ENCODE data around the gene CNTNAP2. TPM values are rescaled to one million over a fixed set of nuclear protein-coding genes. Genes with fewer than 3 reads are reported as not detected.

The CNTNAP2 gene
- total RNA-seq, 1 donor from 2014 or later, result 0.59 TPM

- no peaks in the 10 kb centered on the region for H3K4me1 ChIP-seq
- TF ChIP-seq, protein P1, sequence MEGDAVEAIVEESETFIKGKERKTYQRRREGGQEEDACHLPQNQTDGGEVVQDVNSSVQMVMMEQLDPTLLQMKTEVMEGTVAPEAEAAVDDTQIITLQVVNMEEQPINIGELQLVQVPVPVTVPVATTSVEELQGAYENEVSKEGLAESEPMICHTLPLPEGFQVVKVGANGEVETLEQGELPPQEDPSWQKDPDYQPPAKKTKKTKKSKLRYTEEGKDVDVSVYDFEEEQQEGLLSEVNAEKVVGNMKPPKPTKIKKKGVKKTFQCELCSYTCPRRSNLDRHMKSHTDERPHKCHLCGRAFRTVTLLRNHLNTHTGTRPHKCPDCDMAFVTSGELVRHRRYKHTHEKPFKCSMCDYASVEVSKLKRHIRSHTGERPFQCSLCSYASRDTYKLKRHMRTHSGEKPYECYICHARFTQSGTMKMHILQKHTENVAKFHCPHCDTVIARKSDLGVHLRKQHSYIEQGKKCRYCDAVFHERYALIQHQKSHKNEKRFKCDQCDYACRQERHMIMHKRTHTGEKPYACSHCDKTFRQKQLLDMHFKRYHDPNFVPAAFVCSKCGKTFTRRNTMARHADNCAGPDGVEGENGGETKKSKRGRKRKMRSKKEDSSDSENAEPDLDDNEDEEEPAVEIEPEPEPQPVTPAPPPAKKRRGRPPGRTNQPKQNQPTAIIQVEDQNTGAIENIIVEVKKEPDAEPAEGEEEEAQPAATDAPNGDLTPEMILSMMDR (IDR thresholded peaks at IDR 0.05), result no peak
- no peaks in the 10 kb centered on the region for H3K9me3 ChIP-seq
- no peak overlapping the region for H3K27ac ChIP-seq
- ATAC-seq (no peak), DNase-seq (no peak)
- no peaks in the 10 kb centered on the region for H3K27me3 ChIP-seq (ENCODE audit: low read depth)
- intact Hi-C loops (cut with DNase I), result no loop called here
- H3K36me3 ChIP-seq, result no peaks in the 10 kb centered on the region
- no peak overlapping the region for H3K4me3 ChIP-seq
Observed at GRCh38 chr7:147044941-147045340, 928.3 kb downstream of the CNTNAP2 start.

GRCh38 chr7:147047696-147048095 is 931.1 kb downstream of the CNTNAP2 start:
- Histone ChIP-seq H3K27me3 (ENCODE audit: low read depth) (no peaks in the 10 kb centered on the region), H3K27ac (no peak overlapping the region), H3K9me3 (no peaks in the 10 kb centered on the region), H3K4me1 (no peaks in the 10 kb centered on the region), H3K4me3 (no peak overlapping the region), H3K36me3 (no peaks in the 10 kb centered on the region)
- TF ChIP-seq, protein P1 (IDR thresholded peaks at IDR 0.05), result no peak
- ATAC-seq, result no peak
- no peak for DNase-seq
- intact Hi-C loops (cut with DNase I), result no loop called here

DNA sequence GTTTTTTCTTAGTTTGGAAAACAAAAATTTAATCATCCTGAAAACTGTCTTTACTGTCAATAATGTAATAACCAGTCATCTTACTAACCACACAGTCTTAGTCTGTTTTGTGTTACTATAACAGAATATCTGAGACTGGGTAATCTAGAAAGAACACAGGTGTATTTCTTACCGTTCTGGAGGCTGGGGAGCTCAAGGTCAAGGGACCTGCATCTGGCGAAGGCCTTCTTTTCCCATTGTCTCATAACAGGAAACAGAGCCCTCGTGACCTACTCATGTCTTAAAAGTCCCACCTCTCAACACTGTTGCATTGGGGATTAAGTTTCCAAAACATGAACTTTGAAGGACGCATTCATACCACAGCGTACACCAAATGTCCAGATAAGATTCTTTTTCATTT is 932.3 kb downstream of the CNTNAP2 start:
- intact Hi-C loops (cut with DNase I), result no loop called here
- ATAC-seq, result no peak

DNA sequence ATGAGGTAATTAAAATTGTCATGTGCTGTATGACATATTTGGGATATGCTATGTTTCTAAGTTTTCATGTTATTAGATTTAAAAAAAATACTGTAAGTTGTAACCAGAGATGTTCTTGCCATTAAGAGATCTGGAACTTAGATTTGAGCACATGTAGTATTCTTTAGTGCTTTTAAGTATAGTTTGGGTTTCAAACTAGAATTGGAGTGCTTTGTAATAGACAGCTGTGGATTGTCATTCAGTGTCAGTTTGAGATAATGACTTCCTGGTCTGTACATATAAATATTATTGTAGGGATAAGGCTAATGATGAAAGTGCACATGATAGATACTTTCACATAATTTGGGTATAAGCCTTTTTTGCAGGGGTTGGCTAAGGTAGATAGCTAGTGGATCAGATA is 936.2 kb downstream of the CNTNAP2 start:
- Histone ChIP-seq H3K27ac (no peak overlapping the region), H3K27me3 (ENCODE audit: low read depth) (no peaks in the 10 kb centered on the region), H3K4me1 (no peaks in the 10 kb centered on the region), H3K9me3 (no peaks in the 10 kb centered on the region), H3K4me3 (no peak overlapping the region), H3K36me3 (no peaks in the 10 kb centered on the region)
- DNase-seq, result no peak
- TF ChIP-seq, protein P1 (IDR thresholded peaks at IDR 0.05), result no peak
- intact Hi-C loops (cut with DNase I), result no loop called here
- ATAC-seq, result no peak

More for the DNA sequence above, 932.3 kb downstream of the CNTNAP2 start:
- no peak for DNase-seq
- Histone ChIP-seq H3K9me3 (no peaks in the 10 kb centered on the region), H3K36me3 (no peaks in the 10 kb centered on the region), H3K27ac (no peak overlapping the region), H3K4me3 (no peak overlapping the region), H3K4me1 (no peaks in the 10 kb centered on the region), H3K27me3 (ENCODE audit: low read depth) (no peaks in the 10 kb centered on the region)
- TF ChIP-seq, protein P1 (IDR thresholded peaks at IDR 0.05), result no peak

- no peaks in the 10 kb centered on the region for H3K36me3 ChIP-seq
- H3K9me3 ChIP-seq, result no peaks in the 10 kb centered on the region
- DNase-seq (no peak), ATAC-seq (no peak)
- H3K4me3 ChIP-seq, result no peak overlapping the region
- TF ChIP-seq, protein P1 (IDR thresholded peaks at IDR 0.05), result no peak
- H3K4me1 ChIP-seq, result no peaks in the 10 kb centered on the region
- no peaks in the 10 kb centered on the region for H3K27me3 ChIP-seq (ENCODE audit: low read depth)
- no peak overlapping the region for H3K27ac ChIP-seq
- intact Hi-C loops (cut with DNase I), result no loop called here
Observed at GRCh38 chr7:147053746-147054145, 937.1 kb downstream of the CNTNAP2 start.

DNA sequence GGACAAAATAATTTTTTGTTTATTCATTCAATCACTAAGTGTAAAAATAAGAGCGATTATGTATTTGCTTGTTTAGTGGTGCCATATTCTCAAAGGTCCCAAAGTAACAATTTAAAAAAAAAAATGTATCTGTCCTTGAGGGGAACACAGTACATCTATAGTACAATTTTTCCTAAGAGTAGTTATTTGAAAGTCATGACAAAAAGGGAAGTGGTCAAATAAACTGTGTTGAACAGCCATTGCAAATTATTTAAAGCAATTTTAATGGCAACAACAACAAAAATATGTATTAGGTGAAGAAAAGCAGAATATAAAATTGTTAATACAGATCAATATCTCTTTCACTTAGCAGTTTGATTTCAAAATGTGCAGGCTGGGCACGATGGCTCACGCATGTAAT is 943.5 kb downstream of the CNTNAP2 start:
- Histone ChIP-seq H3K4me1 (no peaks in the 10 kb centered on the region), H3K4me3 (no peak overlapping the region), H3K9me3 (no peaks in the 10 kb centered on the region), H3K27me3 (ENCODE audit: low read depth) (no peaks in the 10 kb centered on the region), H3K27ac (no peak overlapping the region), H3K36me3 (no peaks in the 10 kb centered on the region)
- TF ChIP-seq, protein P1 (IDR thresholded peaks at IDR 0.05), result no peak
- intact Hi-C loops (cut with DNase I), result no loop called here
- no peak for ATAC-seq
- no peak for DNase-seq

Measured in lower lobe of right lung (tissue), 2 donors.